HepG2 (cell line): Measurements from ENCODE around the gene IQCE. TPM values are rescaled to one million over a fixed set of nuclear protein-coding genes. Genes with fewer than 3 reads are reported as not detected.

Experiments used
- ELF3 ChIP-seq: IDR thresholded peaks from 2 replicates; pipeline ENCODE4 v1.6.1; 2016; ENCODE audit warnings: missing genetic modification reagents, missing compliant biosample characterization
- FOXK1 ChIP-seq: sonication (generic); formaldehyde crosslinking; IDR thresholded peaks from 2 replicates; pipeline ENCODE4 v1.4.0; 2020; ENCODE audit warnings: low read depth, missing genetic modification reagents, borderline replicate concordance
- GTF2F1 ChIP-seq: fragments of 150-350 bp; IDR thresholded peaks from 2 replicates; pipeline ENCODE4 v1.6.1; 2014; ENCODE audit warnings: low read length
- HES4 ChIP-seq: sonication (generic); formaldehyde crosslinking; IDR thresholded peaks from 2 replicates; pipeline ENCODE4 v1.9.0; 2021; ENCODE audit warnings: mild to moderate bottlenecking, missing genetic modification reagents, borderline replicate concordance
- HNRNPH1 ChIP-seq: fragments of 200-400 bp; formaldehyde crosslinking; optimal IDR thresholded peaks from 2 replicates; pipeline ENCODE3; 2017; ENCODE audit warnings: mild to moderate bottlenecking, low read depth, low read length
- NCOA2 ChIP-seq: sonication (generic); formaldehyde crosslinking; IDR thresholded peaks from 2 replicates; pipeline ENCODE4 v1.8.0; 2022; ENCODE audit warnings: inconsistent platforms
- NFE2 ChIP-seq: sonication (generic); formaldehyde crosslinking; IDR thresholded peaks from 2 replicates; pipeline ENCODE4 v1.4.0; 2020; ENCODE audit warnings: missing genetic modification reagents
- RFXANK ChIP-seq: IDR thresholded peaks from 2 replicates; pipeline ENCODE4 v1.6.1; 2016
- RNF2 ChIP-seq: fragments of 450-650 bp; conservative IDR thresholded peaks from 2 replicates; pipeline ENCODE4 v1.6.1; 2016; ENCODE audit warnings: low read depth
- SCMH1 ChIP-seq: sonication (generic); formaldehyde crosslinking; IDR thresholded peaks from 2 replicates; pipeline ENCODE4 v1.9.0; 2021; ENCODE audit warnings: missing genetic modification reagents, mild to moderate bottlenecking, borderline replicate concordance
- ZEB1 ChIP-seq: IDR thresholded peaks from 2 replicates; pipeline ENCODE4 v1.6.1; 2012; ENCODE audit warnings: mild to moderate bottlenecking, low read depth, inconsistent platforms; ENCODE audit not compliant: insufficient replicate concordance
- ZNF605 ChIP-seq: sonication (generic); formaldehyde crosslinking; IDR thresholded peaks from 2 replicates; pipeline ENCODE4 v1.8.0; 2022; ENCODE audit warnings: mild to moderate bottlenecking, missing genetic modification reagents
- polyA plus RNA-seq, 8 experiments: library from polyadenylated mRNA; depleted of rRNA in 3 of 8; stranded (reverse) in 7 of 8; unstranded in 1 of 8; fragments of >200 nt; fragmentation: Illumina TruSeq in 4 of 8; extraction: Trizol in 4 of 8; gene quantifications; 2 replicates each; pipeline versions ENCODE4 v1.2.1 to v1.2.3, GENCODE V29; 2011 to 2016; ENCODE audit warnings: low read depth in 4 of 8, missing spikeins in 1 of 8, mixed read lengths in 1 of 8; ENCODE audit not compliant: insufficient read depth in 1 of 8
- total RNA-seq, 5 experiments: library from RNA; depleted of rRNA; stranded (reverse); fragments of >200 nt; fragmentation: Illumina TruSeq; extraction: Trizol; gene quantifications; 2 replicates each; pipeline ENCODE4 v1.2.3, GENCODE V29; 2016; ENCODE audit warnings: low read depth in 1 of 5
- TF ChIP-seq, protein P1 (sequence below): sonication (generic); formaldehyde crosslinking; IDR thresholded peaks from 2 replicates; pipeline ENCODE4 v1.4.0; 2020; ENCODE audit warnings: mild to moderate bottlenecking, low read depth, missing genetic modification reagents
- TF ChIP-seq, protein P2 (sequence below): IDR thresholded peaks from 2 replicates; pipeline ENCODE4 v1.6.1; 2012; ENCODE audit warnings: low read length, improper control_type of control experiment
- TF ChIP-seq, protein P3 (sequence below), 2 experiments: sonication (generic) in 1 of 2; formaldehyde crosslinking in 1 of 2; IDR thresholded peaks; 2 replicates each; pipeline versions ENCODE4 v1.5.1 to v1.6.1; 2011 to 2020; ENCODE audit warnings: borderline replicate concordance in 1 of 2, low read depth in 1 of 2, low read length in 1 of 2, mild to moderate bottlenecking in 1 of 2, missing genetic modification reagents in 1 of 2, moderate library complexity in 1 of 2
- TF ChIP-seq, protein P4 (sequence below): sonication (generic); formaldehyde crosslinking; IDR thresholded peaks from 2 replicates; pipeline ENCODE4 v1.4.0; 2020; ENCODE audit warnings: mild to moderate bottlenecking, missing genetic modification reagents
- TF ChIP-seq, protein P5 (sequence below): sonication (generic); formaldehyde crosslinking; conservative IDR thresholded peaks from 2 replicates; pipeline ENCODE4 v1.4.0; 2020; ENCODE audit warnings: missing genetic modification reagents

Gene IQCE
- total and polyA plus RNA-seq, 2 of the 13 experiments (the other 11 are each of a cell fraction or from before 2014, with no cell fraction given): 1.5 to 2.5 TPM

DNA sequence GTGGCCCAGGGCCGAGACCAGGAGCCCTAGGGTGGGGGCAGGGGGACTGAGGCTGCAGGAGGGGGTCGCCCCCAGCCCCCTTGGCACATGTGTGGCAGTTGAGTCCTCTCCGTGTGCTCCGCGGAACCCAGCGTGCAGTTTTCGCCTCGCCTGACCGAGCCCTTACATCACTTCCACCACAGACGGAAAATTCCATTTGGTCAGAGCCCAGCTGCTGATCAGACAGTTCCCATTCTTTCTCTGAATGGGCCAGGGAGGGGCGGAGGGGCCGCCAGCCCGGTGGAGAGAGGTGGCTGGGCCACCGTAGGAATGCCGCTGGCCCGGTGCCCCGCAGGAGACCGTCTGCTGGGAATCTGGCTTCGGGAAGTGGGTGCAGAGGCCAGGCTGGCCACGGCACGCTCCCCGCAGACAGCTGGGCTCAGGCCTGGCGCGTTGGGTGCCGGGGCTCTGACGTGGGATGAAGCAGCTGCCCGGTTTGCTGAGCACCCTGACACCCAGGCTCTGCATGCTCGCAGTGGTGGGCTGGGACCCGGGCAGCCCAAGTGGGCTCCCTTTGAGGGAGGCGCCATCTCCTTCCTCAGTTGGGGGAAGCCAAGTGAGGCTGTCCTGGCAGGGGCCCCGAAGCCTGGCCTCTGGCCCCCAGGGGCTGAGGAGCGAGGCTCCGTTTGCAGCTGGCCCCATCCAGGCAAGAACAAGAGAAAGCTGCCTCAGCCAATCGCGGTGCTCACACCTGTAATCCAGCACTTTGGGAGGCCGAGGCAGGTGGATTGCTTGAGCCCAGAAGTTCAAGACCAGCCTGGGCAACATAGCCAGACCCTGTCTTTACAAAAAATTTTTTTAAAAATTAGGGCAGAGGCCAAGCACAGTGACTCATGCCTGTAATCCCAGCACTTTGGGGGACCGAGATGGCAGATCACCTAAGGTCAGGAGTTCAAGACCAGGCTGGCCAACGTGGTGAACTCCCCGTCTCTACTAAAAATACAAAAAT lies 82.9 kb downstream of the IQCE start (continued):
- TF ChIP-seq GTF2F1 (no peak), NCOA2 (CRISPR knock-in tag) (peak; percentile 42; the same call in 1 of the 2 replicates), ELF3 (CRISPR knock-in tag) (peak; percentile 54; the same call in 1 of the 2 replicates), HNRNPH1 (no peak), FOXK1 (no peak), NFE2 (CRISPR knock-in tag) (no peak), RFXANK (CRISPR knock-in tag) (no peak), ZNF605 (CRISPR knock-in tag) (no peak), SCMH1 (CRISPR knock-in tag) (no peak), ZEB1 (no peak), HES4 (CRISPR knock-in tag) (no peak), RNF2 (peak; percentile 64; the same call in 1 of the 2 replicates)
- TF ChIP-seq, protein P1, sequence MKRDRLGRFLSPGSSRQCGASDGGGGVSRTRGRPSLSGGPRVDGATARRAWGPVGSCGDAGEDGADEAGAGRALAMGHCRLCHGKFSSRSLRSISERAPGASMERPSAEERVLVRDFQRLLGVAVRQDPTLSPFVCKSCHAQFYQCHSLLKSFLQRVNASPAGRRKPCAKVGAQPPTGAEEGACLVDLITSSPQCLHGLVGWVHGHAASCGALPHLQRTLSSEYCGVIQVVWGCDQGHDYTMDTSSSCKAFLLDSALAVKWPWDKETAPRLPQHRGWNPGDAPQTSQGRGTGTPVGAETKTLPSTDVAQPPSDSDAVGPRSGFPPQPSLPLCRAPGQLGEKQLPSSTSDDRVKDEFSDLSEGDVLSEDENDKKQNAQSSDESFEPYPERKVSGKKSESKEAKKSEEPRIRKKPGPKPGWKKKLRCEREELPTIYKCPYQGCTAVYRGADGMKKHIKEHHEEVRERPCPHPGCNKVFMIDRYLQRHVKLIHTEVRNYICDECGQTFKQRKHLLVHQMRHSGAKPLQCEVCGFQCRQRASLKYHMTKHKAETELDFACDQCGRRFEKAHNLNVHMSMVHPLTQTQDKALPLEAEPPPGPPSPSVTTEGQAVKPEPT (CRISPR knock-in tag): no peak
- TF ChIP-seq, protein P2, sequence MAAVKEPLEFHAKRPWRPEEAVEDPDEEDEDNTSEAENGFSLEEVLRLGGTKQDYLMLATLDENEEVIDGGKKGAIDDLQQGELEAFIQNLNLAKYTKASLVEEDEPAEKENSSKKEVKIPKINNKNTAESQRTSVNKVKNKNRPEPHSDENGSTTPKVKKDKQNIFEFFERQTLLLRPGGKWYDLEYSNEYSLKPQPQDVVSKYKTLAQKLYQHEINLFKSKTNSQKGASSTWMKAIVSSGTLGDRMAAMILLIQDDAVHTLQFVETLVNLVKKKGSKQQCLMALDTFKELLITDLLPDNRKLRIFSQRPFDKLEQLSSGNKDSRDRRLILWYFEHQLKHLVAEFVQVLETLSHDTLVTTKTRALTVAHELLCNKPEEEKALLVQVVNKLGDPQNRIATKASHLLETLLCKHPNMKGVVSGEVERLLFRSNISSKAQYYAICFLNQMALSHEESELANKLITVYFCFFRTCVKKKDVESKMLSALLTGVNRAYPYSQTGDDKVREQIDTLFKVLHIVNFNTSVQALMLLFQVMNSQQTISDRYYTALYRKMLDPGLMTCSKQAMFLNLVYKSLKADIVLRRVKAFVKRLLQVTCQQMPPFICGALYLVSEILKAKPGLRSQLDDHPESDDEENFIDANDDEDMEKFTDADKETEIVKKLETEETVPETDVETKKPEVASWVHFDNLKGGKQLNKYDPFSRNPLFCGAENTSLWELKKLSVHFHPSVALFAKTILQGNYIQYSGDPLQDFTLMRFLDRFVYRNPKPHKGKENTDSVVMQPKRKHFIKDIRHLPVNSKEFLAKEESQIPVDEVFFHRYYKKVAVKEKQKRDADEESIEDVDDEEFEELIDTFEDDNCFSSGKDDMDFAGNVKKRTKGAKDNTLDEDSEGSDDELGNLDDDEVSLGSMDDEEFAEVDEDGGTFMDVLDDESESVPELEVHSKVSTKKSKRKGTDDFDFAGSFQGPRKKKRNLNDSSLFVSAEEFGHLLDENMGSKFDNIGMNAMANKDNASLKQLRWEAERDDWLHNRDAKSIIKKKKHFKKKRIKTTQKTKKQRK: no peak
- TF ChIP-seq, protein P3, sequence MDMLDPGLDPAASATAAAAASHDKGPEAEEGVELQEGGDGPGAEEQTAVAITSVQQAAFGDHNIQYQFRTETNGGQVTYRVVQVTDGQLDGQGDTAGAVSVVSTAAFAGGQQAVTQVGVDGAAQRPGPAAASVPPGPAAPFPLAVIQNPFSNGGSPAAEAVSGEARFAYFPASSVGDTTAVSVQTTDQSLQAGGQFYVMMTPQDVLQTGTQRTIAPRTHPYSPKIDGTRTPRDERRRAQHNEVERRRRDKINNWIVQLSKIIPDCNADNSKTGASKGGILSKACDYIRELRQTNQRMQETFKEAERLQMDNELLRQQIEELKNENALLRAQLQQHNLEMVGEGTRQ (IDR thresholded peaks at IDR 0.05; ENCODE audit: low read depth, low read length): no peak
- TF ChIP-seq, protein P3 (CRISPR knock-in tag; IDR thresholded peaks at IDR 0.05; ENCODE audit: borderline replicate concordance): no peak
- TF ChIP-seq, protein P4, sequence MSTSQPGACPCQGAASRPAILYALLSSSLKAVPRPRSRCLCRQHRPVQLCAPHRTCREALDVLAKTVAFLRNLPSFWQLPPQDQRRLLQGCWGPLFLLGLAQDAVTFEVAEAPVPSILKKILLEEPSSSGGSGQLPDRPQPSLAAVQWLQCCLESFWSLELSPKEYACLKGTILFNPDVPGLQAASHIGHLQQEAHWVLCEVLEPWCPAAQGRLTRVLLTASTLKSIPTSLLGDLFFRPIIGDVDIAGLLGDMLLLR (CRISPR knock-in tag): no peak
- TF ChIP-seq, protein P5, sequence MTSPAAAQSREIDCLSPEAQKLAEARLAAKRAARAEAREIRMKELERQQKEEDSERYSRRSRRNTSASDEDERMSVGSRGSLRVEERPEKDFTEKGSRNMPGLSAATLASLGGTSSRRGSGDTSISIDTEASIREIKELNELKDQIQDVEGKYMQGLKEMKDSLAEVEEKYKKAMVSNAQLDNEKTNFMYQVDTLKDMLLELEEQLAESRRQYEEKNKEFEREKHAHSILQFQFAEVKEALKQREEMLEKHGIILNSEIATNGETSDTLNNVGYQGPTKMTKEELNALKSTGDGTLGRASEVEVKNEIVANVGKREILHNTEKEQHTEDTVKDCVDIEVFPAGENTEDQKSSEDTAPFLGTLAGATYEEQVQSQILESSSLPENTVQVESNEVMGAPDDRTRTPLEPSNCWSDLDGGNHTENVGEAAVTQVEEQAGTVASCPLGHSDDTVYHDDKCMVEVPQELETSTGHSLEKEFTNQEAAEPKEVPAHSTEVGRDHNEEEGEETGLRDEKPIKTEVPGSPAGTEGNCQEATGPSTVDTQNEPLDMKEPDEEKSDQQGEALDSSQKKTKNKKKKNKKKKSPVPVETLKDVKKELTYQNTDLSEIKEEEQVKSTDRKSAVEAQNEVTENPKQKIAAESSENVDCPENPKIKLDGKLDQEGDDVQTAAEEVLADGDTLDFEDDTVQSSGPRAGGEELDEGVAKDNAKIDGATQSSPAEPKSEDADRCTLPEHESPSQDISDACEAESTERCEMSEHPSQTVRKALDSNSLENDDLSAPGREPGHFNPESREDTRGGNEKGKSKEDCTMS (CRISPR knock-in tag): no peak
